ENCODE data around the gene TEX261. TPM values are rescaled to one million over a fixed set of nuclear protein-coding genes. Genes with fewer than 3 reads are reported as not detected.
"Not testable (repeated sequence)": the region's sequence is repeated elsewhere in the genome, so short reads cannot be mapped to it uniquely, and the experiment has no call there.

The TEX261 gene
- total RNA-seq: 10 to 100 TPM; 34.8 to 35.8 TPM

DNA sequence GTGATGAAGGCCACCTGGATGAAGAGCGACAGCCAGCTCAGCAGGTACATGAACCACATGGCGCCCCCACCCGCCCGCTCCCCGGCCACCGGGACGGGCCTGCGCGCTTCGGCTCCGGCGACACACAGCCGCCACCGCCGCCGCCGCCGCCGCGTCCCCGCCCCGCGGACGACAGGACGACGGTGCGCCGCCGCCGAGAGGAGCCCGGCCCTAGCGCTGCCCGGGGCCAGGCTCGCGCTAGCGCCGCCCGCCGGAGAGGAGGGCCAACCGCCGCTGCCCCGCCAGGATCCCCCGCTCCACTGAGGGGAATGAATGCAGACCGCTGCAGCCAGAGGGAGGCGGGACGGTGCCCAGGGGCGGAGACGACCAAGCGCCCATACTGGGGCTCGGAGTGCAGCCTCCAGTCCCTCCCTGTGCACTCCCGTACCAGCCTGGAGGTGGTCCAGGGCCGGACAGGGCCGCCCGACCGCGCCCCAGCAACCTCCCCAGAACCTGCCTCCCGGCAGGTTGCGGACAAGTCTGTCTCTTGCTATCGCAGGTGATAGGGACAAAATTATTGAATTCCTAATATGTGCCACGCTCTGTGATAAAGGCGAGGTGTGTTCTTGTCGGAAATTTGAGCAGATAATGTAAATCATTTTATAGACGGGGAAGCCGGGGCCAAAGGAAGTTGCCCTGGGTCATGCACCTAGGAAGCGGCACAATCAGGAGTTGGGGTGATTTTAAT, at the start of gene TEX261:
Gene TEX261 (minus strand): TSS at position 175 of the 727 bp plus-strand sequence. CDS start 116 bp downstream, at position 59.
- ChIA-PET CTCF (interaction anchor here (1.2 to 2.9 kb wide), 2 partner anchors 10 to 74 kb away, joined by 3 to 24 read pairs; partner anchors contain the start of gene NAGK), POLR2A (no interaction called here)
- peak; percentile 91 for DNase-seq
- Mint-ChIP-seq H3K9me3 (no peaks in the 10 kb centered on the region), H3K4me3 (peak within 1 kb of the TSS; percentile 89), H3K36me3 (ENCODE audit: low read depth) (peaks cover 7% of the 10 kb centered on the region), H3K4me1 (peaks cover 44% of the 10 kb centered on the region), H3K27ac (peak within 1 kb of the TSS; percentile 82), H3K27me3 (no peaks in the 10 kb centered on the region)

DNA sequence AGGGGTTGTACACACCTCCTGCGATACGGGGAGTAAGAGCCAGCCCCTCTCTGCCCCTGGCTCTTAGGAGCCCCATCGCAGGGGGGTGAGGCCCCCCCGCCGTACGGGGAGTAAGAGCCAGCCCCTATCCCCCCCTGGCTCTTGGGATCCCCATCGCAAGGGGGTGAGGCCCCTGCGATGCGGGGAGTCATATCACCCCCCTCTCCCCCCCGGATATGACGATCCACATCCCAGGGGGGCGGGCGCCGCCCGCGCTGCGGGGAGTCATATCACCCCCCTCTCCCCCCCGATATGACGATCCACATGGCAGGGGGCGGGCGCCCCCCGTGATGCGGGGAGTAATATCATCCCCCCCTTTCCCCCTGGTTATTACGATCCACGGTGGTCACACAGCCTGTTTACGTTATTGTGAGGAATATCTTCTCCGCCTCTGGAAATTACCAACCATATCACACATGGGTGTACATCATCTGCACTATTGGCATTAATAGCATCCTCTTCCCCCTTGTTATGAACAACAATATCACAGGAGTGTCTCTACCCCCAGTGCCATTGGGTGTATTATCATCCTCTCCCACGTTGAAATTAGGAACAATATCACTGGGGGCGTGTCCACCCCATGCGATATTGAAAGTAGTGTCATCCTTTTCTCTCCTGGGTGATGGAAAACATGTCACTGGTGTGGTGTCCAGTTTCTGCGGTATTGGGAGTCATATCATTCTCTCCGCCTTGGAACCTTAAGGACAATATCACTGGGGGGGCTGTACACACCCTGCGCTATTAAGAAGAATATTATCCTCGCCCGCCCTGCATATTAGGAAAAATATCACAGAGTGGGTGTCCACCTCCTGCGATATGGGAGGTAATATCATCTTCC, 49.1 kb upstream of the TEX261 start:
- Mint-ChIP-seq H3K27ac (no peak overlapping the region), H3K4me3 (no peak overlapping the region), H3K9me3 (no peaks in the 10 kb centered on the region), H3K4me1 (no peaks in the 10 kb centered on the region), H3K36me3 (ENCODE audit: low read depth) (no peaks in the 10 kb centered on the region), H3K27me3 (no peaks in the 10 kb centered on the region)
- POLR2A ChIA-PET: no interaction called here
- no peak for DNase-seq
- CTCF ChIA-PET: no interaction called here

DNA sequence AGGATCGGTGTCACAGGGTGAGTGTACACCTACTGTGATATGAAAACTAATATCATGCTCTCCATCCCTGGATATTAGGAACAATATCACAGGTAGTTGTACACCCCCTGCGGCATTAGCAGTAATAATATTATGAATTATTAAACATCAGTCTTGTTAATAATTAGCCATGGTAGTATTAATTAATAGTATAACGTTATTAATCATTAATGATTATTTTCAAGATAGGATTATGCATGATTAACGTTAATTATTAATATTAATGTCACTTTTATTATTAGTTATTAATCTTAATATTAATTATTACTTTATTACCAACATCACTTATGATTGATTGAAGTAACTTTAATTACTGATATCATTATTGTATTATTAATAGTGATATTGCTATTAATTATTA, 47.6 kb upstream of the TEX261 start:
- Mint-ChIP-seq H3K27ac (no peak overlapping the region), H3K36me3 (ENCODE audit: low read depth) (no peaks in the 10 kb centered on the region), H3K9me3 (no peaks in the 10 kb centered on the region), H3K4me3 (no peak overlapping the region), H3K27me3 (peaks cover 7% of the 10 kb centered on the region), H3K4me1 (no peaks in the 10 kb centered on the region)
- POLR2A ChIA-PET: no interaction called here
- CTCF ChIA-PET: no interaction called here
- DNase-seq: no peak

DNA sequence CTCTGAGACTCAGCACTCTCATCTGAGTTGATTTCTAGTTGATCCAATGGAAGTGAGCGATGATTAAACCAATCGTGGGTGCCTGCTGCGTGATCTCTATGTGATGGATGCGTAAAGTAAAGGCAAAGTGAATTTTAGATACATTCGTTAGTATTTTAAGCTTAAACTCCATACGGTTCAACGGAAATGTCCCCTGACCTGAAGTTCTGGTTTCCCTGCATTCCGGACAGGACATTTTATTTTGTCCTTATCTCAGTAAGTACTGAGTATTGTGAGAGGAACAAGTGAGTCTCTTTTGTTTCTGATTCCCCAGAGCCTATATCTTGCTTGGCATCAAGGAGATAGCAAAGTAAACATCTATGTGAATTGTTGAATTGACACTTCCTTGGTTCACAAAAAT, 41.6 kb upstream of the TEX261 start:
- POLR2A ChIA-PET; H3K4me1 Mint-ChIP-seq; H3K9me3 Mint-ChIP-seq; H3K36me3 Mint-ChIP-seq (ENCODE audit: low read depth); DNase-seq; CTCF ChIA-PET; H3K27ac Mint-ChIP-seq; H3K4me3 Mint-ChIP-seq: not testable (repeated sequence)
- peaks cover 25% of the 10 kb centered on the region for H3K27me3 Mint-ChIP-seq

DNA sequence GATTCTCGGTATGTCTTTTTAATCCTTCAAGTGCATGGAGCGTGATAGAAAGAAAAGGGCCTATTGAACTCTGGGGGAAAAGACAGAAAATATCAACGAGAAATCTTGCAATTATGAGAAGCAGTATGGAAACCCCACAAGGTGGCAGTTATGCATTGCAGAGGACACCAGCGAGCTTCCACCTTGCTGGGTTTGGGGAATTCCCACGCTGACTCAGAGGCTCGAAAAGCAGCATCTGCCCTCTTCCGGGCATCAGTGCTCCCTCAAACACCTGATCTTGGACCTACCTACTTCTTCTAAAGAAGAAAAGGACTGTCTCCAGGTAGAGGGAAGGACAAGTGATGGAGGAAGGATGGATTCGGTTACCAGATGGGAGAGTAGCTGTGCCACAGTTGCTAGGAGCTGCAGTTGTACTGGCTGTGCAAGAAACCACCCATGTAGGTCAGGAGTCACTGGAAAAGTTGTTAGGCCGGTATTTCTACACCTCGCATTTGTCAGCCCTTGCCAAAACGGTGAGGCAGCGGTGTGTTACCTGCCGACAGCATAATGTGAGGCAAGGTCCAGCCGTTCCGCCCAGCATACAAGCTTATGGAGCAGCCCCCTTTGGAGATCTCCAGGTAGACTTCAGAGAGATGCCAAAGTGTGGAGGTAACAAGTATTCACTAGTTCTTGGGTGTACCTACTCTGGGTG, 29.0 kb upstream of the TEX261 start:
- POLR2A ChIA-PET; H3K9me3 Mint-ChIP-seq; H3K4me3 Mint-ChIP-seq; H3K27me3 Mint-ChIP-seq; H3K36me3 Mint-ChIP-seq (ENCODE audit: low read depth); H3K27ac Mint-ChIP-seq: not testable (repeated sequence)
- DNase-seq: peak; percentile 62
- CTCF ChIA-PET: interaction anchor here (1.3 kb wide), 1 partner anchor 131 kb away, joined by 6 read pairs; no protein-coding TSS in a partner anchor
- peaks cover 11% of the 10 kb centered on the region for H3K4me1 Mint-ChIP-seq

DNA sequence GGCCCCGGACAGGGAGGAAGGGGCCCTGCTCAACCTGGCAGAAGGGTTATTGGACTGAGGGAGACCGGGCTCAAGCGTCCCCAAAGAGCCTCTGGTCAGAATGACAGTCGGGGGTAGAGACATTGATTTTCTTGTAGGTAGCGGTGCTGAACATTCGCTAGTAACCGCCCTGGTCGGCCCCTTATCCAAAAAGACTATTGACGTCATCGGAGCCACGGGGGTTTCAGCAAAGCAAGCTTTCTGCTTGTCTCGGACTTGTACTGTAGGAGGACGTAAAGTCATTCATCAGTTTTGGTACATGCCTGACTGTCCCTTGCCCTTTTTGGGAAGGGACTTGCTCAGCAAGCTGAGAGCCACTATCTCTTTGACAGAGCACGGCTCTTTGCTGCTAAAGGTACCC, 26.7 kb upstream of the TEX261 start:
- H3K9me3 Mint-ChIP-seq; H3K36me3 Mint-ChIP-seq (ENCODE audit: low read depth); H3K27ac Mint-ChIP-seq; POLR2A ChIA-PET; DNase-seq; CTCF ChIA-PET; H3K27me3 Mint-ChIP-seq; H3K4me3 Mint-ChIP-seq: not testable (repeated sequence)
- H3K4me1 Mint-ChIP-seq: peaks cover 11% of the 10 kb centered on the region

DNA sequence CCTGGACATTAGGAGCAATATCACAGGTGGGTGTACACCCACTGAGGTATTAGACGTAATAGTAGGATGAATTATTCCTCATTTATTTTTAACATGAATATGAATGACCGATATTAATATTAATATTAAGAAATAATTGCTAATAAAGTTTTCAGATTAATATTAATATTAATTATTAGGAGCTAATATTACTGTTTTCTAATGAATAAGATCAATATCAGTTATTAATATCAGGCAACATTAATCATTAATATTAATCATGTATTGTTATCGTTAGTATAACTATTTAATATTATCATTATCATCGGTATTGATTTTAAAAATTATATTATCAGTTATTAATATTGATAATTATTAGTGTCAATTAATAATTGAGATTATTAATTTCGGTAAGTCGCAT, 25.3 kb upstream of the TEX261 start:
- H3K4me1 Mint-ChIP-seq: peaks cover 11% of the 10 kb centered on the region
- H3K4me3 Mint-ChIP-seq; POLR2A ChIA-PET; H3K9me3 Mint-ChIP-seq; H3K36me3 Mint-ChIP-seq (ENCODE audit: low read depth); DNase-seq; CTCF ChIA-PET; H3K27me3 Mint-ChIP-seq; H3K27ac Mint-ChIP-seq: not testable (repeated sequence)

DNA sequence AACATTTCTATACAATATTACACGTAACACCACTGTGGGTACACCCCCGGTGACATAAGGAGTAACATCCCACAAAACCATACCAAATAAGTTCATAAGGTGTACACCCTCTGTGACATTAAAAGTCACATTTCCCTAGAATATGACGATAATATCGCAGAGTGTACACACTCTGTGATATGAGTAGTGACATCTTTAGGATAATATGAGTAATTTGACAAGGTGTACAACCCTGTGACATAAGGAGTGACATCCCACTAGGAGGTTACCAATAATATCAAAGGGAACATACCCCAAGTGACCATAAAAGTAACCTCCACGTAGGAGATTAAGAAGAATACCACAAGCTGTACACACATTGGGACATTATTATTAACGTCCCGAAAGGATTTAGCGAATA, 24.0 kb upstream of the TEX261 start:
- Mint-ChIP-seq H3K27me3 (peaks cover 2% of the 10 kb centered on the region), H3K4me1 (peaks cover 5% of the 10 kb centered on the region), H3K4me3 (no peak overlapping the region), H3K36me3 (ENCODE audit: low read depth) (no peaks in the 10 kb centered on the region), H3K9me3 (no peaks in the 10 kb centered on the region), H3K27ac (no peak overlapping the region)
- ChIA-PET POLR2A (no interaction called here), CTCF (no interaction called here)
- no peak for DNase-seq

DNA sequence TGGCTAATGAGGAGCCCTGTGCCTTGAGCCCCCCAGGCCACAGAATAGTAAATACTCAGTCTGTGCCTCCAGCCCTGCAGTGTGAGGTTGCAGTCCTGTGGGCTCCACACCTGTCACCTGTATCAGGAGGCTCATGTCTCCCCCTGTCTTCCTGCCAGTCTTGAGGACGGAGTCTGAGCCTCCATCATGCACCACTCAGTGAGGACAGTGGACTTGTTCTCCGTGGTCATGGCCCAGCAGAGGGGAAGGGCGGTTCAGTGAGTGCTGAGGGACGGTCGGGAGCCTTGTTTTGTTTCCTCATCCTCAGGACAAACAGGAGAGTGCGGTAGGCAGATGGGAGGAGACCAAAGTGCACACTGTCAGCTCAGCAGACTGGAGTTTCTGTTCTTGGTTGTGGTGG, 17.1 kb upstream of the TEX261 start:
- H3K36me3 Mint-ChIP-seq (ENCODE audit: low read depth); CTCF ChIA-PET; H3K4me1 Mint-ChIP-seq; DNase-seq; H3K9me3 Mint-ChIP-seq; H3K27ac Mint-ChIP-seq; POLR2A ChIA-PET; H3K4me3 Mint-ChIP-seq: not testable (repeated sequence)
- H3K27me3 Mint-ChIP-seq: peaks cover 15% of the 10 kb centered on the region

DNA sequence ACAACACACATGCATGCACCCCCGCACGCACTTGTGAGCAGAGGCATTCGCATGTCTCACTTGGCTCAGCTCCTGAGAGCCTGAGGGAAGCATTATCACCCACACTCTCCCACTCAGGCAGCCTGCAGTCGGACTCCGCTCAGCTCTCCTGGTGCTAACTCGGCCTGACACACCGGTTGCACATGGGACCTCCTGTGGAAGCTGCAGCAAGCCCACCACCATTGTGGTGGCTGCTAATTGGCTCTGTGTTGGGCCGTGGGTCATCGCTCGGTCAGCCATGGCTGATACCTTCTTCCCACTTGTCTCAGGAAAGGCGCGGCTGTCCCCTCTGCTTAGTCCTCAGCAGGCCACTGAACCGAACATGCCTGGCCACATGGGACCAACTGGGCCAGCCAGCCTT, 13.7 kb upstream of the TEX261 start:
- no peak overlapping the region for H3K27ac Mint-ChIP-seq
- H3K4me3 Mint-ChIP-seq: no peak overlapping the region
- CTCF ChIA-PET: no interaction called here
- no peaks in the 10 kb centered on the region for H3K4me1 Mint-ChIP-seq
- peaks cover 13% of the 10 kb centered on the region for H3K27me3 Mint-ChIP-seq
- POLR2A ChIA-PET: interaction anchor here (0.8 kb wide), 1 partner anchor 60 kb away, joined by 4 read pairs; the partner anchor contains the start of gene NAGK
- H3K36me3 Mint-ChIP-seq (ENCODE audit: low read depth): no peaks in the 10 kb centered on the region
- no peak for DNase-seq
- H3K9me3 Mint-ChIP-seq: no peaks in the 10 kb centered on the region

DNA sequence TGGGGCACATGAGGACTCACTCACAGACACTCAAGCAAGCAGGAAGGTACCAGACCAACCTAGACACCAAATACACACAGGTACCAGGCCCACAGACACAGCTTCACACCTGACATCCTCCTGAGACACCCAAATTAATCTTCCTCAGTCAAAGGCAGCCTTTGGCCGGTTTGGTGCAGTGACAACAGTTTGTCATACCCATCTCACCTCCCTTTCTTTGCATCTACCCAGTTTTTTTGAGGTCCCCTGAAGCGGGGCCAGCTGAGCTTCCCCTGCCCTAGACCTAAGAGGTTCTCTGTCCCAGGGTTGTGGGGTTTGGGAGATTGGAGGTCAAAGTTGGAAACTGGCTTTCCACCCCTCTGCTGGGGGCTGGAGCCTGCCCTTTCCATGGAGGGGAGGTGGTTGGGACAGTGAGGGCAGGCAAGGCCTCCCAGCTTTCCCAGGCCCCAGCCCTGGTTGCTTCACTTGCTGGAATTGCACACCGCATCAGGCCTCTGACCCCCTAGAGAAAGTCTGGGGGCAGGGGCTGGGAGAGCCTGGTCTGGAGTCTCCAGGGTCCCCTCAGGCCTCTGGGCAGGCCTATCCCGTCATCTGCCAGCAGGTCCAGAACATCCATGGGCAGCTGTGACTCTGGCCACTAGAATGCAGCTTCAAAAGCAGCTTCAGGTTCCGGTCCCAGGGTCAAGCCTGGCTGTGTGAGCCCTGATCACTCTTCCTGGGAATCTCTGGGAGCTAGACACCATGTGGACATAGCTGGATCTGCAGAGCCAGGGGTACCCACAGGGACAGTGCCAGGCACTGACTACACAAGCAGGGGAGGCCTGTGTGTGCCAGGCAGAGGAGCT, 12.5 kb upstream of the TEX261 start:
- ChIA-PET CTCF (interaction anchor here (1.1 kb wide), 1 partner anchor 22 kb away, joined by 4 read pairs; no protein-coding TSS in a partner anchor), POLR2A (interaction anchor here (0.8 kb wide), 2 partner anchors 61 to 62 kb away, joined by 4 read pairs; partner anchors contain the start of gene NAGK)
- Mint-ChIP-seq H3K4me1 (no peaks in the 10 kb centered on the region), H3K36me3 (ENCODE audit: low read depth) (no peaks in the 10 kb centered on the region), H3K9me3 (no peaks in the 10 kb centered on the region), H3K27ac (no peak overlapping the region), H3K4me3 (no peak overlapping the region), H3K27me3 (peaks cover 13% of the 10 kb centered on the region)
- DNase-seq: no peak

DNA sequence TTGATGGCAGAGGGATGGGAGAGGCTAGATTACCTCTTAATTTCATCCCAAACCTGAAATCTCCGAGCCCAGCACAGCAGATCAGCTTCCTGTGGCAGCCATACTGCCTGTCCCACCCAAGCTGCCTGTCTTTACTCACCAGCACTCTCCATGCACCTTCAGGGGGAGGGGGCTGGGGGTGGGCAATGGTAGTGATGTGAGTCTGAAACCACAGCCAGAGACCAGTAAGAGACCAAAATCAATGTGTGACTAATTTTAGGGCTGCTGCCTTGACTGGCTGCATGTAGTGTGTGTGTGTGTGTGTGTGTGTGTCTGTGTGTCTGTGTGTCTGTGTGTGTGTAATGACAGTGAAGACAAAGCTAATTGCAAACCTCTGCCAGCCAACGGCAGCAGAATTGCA, 11.7 kb upstream of the TEX261 start:
- H3K27me3 Mint-ChIP-seq: peaks cover 9% of the 10 kb centered on the region
- H3K36me3 Mint-ChIP-seq (ENCODE audit: low read depth): no peaks in the 10 kb centered on the region
- DNase-seq: no peak
- CTCF ChIA-PET: no interaction called here
- peaks cover 2% of the 10 kb centered on the region for H3K4me1 Mint-ChIP-seq
- no peaks in the 10 kb centered on the region for H3K9me3 Mint-ChIP-seq
- no peak overlapping the region for H3K4me3 Mint-ChIP-seq
- no peak overlapping the region for H3K27ac Mint-ChIP-seq
- POLR2A ChIA-PET: interaction anchor here (0.8 kb wide), 1 partner anchor 62 kb away, joined by 4 read pairs; the partner anchor contains the start of gene NAGK

All from activated CD4-positive, alpha-beta memory T cell treated with anti-CD3 and anti-CD28 coated beads, Interleukin-2, amount 10 ng/mL, durations not matched to agents 7 days and 5 days (primary cell).